ENCODE measurements around the gene MMP25.

- TF ChIP-seq, protein P1, sequence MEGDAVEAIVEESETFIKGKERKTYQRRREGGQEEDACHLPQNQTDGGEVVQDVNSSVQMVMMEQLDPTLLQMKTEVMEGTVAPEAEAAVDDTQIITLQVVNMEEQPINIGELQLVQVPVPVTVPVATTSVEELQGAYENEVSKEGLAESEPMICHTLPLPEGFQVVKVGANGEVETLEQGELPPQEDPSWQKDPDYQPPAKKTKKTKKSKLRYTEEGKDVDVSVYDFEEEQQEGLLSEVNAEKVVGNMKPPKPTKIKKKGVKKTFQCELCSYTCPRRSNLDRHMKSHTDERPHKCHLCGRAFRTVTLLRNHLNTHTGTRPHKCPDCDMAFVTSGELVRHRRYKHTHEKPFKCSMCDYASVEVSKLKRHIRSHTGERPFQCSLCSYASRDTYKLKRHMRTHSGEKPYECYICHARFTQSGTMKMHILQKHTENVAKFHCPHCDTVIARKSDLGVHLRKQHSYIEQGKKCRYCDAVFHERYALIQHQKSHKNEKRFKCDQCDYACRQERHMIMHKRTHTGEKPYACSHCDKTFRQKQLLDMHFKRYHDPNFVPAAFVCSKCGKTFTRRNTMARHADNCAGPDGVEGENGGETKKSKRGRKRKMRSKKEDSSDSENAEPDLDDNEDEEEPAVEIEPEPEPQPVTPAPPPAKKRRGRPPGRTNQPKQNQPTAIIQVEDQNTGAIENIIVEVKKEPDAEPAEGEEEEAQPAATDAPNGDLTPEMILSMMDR (IDR thresholded peaks at IDR 0.05; ENCODE audit: insufficient read depth, low read depth, low read length) = no peak
- TF ChIP-seq EZH2 (IDR thresholded peaks at IDR 0.05; ENCODE audit: insufficient read depth, low read length) = no peak
Observed at GRCh38 chr16:3026609-3027488, 19.5 kb upstream of the MMP25 start.
